Osteocyte (in vitro differentiated cells): ENCODE data around the gene EMP2. TPM values are rescaled to one million over a fixed set of nuclear protein-coding genes. Genes with fewer than 3 reads are reported as not detected.

Experiments used
- DNase-seq: peaks from one replicate; pipeline ENCODE4 v3.0.0; 2021; ENCODE audit warnings: mixed read lengths; ENCODE audit not compliant: unreplicated experiment; ENCODE audit errors: extremely low spot score
- H3K27ac Mint-ChIP-seq: one replicate; pipeline ENCODE4 v1.8.0; 2021; ENCODE audit warnings: mild to moderate bottlenecking, mixed read lengths; ENCODE audit not compliant: unreplicated experiment
- H3K27me3 Mint-ChIP-seq: one replicate; pipeline ENCODE4 v1.8.0; 2021; ENCODE audit warnings: mixed read lengths; ENCODE audit not compliant: unreplicated experiment
- H3K36me3 Mint-ChIP-seq: one replicate; pipeline ENCODE4 v1.8.0; 2021; ENCODE audit warnings: mixed read lengths; ENCODE audit not compliant: unreplicated experiment
- H3K4me1 Mint-ChIP-seq: one replicate; pipeline ENCODE4 v1.8.0; 2021; ENCODE audit warnings: mixed read lengths; ENCODE audit not compliant: unreplicated experiment
- H3K4me3 Mint-ChIP-seq: one replicate; pipeline ENCODE4 v1.8.0; 2021; ENCODE audit warnings: mild to moderate bottlenecking, moderate library complexity, mixed read lengths; ENCODE audit not compliant: unreplicated experiment
- H3K9me3 Mint-ChIP-seq: one replicate; pipeline ENCODE4 v1.8.0; 2021; ENCODE audit warnings: mixed read lengths; ENCODE audit not compliant: unreplicated experiment
- CTCF ChIP-seq: fragments of 200-600 bp; sonication (generic); IDR thresholded peaks from 2 replicates; pipeline ENCODE4 v1.5.0; 2021; ENCODE audit warnings: antibody characterized with exemption, mild to moderate bottlenecking, moderate library complexity
- total RNA-seq: library from RNA; stranded (reverse); gene quantifications from 2 replicates; pipeline ENCODE4 v1.2.1, GENCODE V29; 2021

Gene EMP2
- total RNA-seq, 1 donor from 2014 or later: 5.9 TPM

GRCh38 chr16:10556236-10556635 lies 24.2 kb downstream of the EMP2 start:
- Mint-ChIP-seq H3K27ac (no peak overlapping the region), H3K4me1 (peaks cover 3% of the 10 kb centered on the region)
- no peak for TF ChIP-seq CTCF

GRCh38 chr16:10554569-10554968 lies 25.8 kb downstream of the EMP2 start:
- Mint-ChIP-seq H3K27me3 (no peaks in the 10 kb centered on the region), H3K9me3 (peaks cover 6% of the 10 kb centered on the region), H3K4me3 (no peak overlapping the region), H3K36me3 (no peaks in the 10 kb centered on the region), H3K4me1 (peaks cover 3% of the 10 kb centered on the region), H3K27ac (no peak overlapping the region)
- no peak for DNase-seq
- TF ChIP-seq CTCF: no peak

More at GRCh38 chr16:10556236-10556635, 24.2 kb downstream of the EMP2 start:
- Mint-ChIP-seq H3K9me3 (peaks cover 6% of the 10 kb centered on the region), H3K4me3 (no peak overlapping the region), H3K27me3 (no peaks in the 10 kb centered on the region), H3K36me3 (no peaks in the 10 kb centered on the region)
- DNase-seq: no peak

GRCh38 chr16:10552998-10553491 lies 27.4 kb downstream of the EMP2 start:
- DNase-seq: no peak
- Mint-ChIP-seq H3K36me3 (no peaks in the 10 kb centered on the region), H3K27ac (no peak overlapping the region), H3K9me3 (peaks cover 14% of the 10 kb centered on the region), H3K27me3 (no peaks in the 10 kb centered on the region), H3K4me3 (no peak overlapping the region), H3K4me1 (no peaks in the 10 kb centered on the region)
- no peak for TF ChIP-seq CTCF

GRCh38 chr16:10552281-10552680 lies 28.1 kb downstream of the EMP2 start:
- Mint-ChIP-seq H3K27me3 (no peaks in the 10 kb centered on the region), H3K9me3 (peaks cover 16% of the 10 kb centered on the region), H3K27ac (no peak overlapping the region), H3K4me1 (no peaks in the 10 kb centered on the region), H3K36me3 (peaks cover 1% of the 10 kb centered on the region), H3K4me3 (no peak overlapping the region)
- TF ChIP-seq CTCF: no peak
- no peak for DNase-seq

- Mint-ChIP-seq H3K27me3 (no peaks in the 10 kb centered on the region), H3K4me3 (no peak overlapping the region), H3K27ac (no peak overlapping the region), H3K36me3 (peaks cover 5% of the 10 kb centered on the region), H3K9me3 (peaks cover 18% of the 10 kb centered on the region), H3K4me1 (no peaks in the 10 kb centered on the region)
- no peak for DNase-seq
- no peak for TF ChIP-seq CTCF
Measured at GRCh38 chr16:10551881-10552280, 28.5 kb downstream of the EMP2 start.
